KOPT-K1 (cell line): Measurements from ENCODE around the gene VAV1.

Experiments
- H3K27ac ChIP-seq: fragments of 200-600 bp; sonication (generic); 2 replicates; pipeline ENCODE4 v1.5.1; 2016; ENCODE audit warnings: antibody characterized with exemption, mild to moderate bottlenecking, low read depth, low read length; ENCODE audit not compliant: poor library complexity, severe bottlenecking
- H3K36me3 ChIP-seq: fragments of 200-600 bp; sonication (generic); 2 replicates; pipeline ENCODE4 v1.5.1; 2017; ENCODE audit warnings: antibody characterized with exemption, mild to moderate bottlenecking, low read length, moderate library complexity; ENCODE audit not compliant: insufficient read depth
- H3K9me3 ChIP-seq: fragments of 200-600 bp; sonication (generic); 2 replicates; pipeline ENCODE4 v1.5.1; 2017; ENCODE audit warnings: antibody characterized with exemption, low read length, mild to moderate bottlenecking; ENCODE audit not compliant: insufficient read depth, poor library complexity, severe bottlenecking

VAV1 gene

GRCh38 chr19:6733338-6734095, 39.0 kb upstream of the VAV1 start:
- H3K9me3 ChIP-seq: no peaks in the 10 kb centered on the region
- no peak overlapping the region for H3K27ac ChIP-seq
- peaks cover 14% of the 10 kb centered on the region; the same call in 1 of the 2 replicates for H3K36me3 ChIP-seq

GRCh38 chr19:6734096-6734696, 38.3 kb upstream of the VAV1 start:
- no peak overlapping the region for H3K27ac ChIP-seq
- peaks cover 14% of the 10 kb centered on the region; the same call in 1 of the 2 replicates for H3K36me3 ChIP-seq
- no peaks in the 10 kb centered on the region for H3K9me3 ChIP-seq

GRCh38 chr19:6735181-6735911, 37.2 kb upstream of the VAV1 start:
- Histone ChIP-seq H3K9me3 (no peaks in the 10 kb centered on the region), H3K36me3 (peaks cover 14% of the 10 kb centered on the region; the same call in 1 of the 2 replicates), H3K27ac (no peak overlapping the region)

- H3K9me3 ChIP-seq: no peaks in the 10 kb centered on the region
- peaks cover 14% of the 10 kb centered on the region; the same call in 1 of the 2 replicates for H3K36me3 ChIP-seq
- peak overlapping the region; percentile 88 for H3K27ac ChIP-seq
Measured at GRCh38 chr19:6736169-6736916, 36.2 kb upstream of the VAV1 start.

GRCh38 chr19:6736917-6737283, 35.6 kb upstream of the VAV1 start:
- Histone ChIP-seq H3K36me3 (peaks cover 14% of the 10 kb centered on the region; the same call in 1 of the 2 replicates), H3K9me3 (no peaks in the 10 kb centered on the region), H3K27ac (peak overlapping the region; percentile 88)

- peaks cover 10% of the 10 kb centered on the region; the same call in 1 of the 2 replicates for H3K36me3 ChIP-seq
- peak within 1 kb of the TSS; percentile 88 for H3K27ac ChIP-seq
- H3K9me3 ChIP-seq: no peaks in the 10 kb centered on the region
Measured at GRCh38 chr19:6737284-6737872, 35.1 kb upstream of the VAV1 start, which contains the start of gene GPR108. Gene GPR108, minus strand, starts transcription at chr19:6737580. Its CDS starts 4 bp downstream, at chr19:6737576.

GRCh38 chr19:6737873-6738786, 34.4 kb upstream of the VAV1 start:
- Histone ChIP-seq H3K36me3 (peaks cover 8% of the 10 kb centered on the region; the same call in 1 of the 2 replicates), H3K27ac (peak overlapping the region; percentile 65), H3K9me3 (no peaks in the 10 kb centered on the region)

- H3K36me3 ChIP-seq: peaks cover under 1% of the 10 kb centered on the region; the same call in 1 of the 2 replicates
- H3K9me3 ChIP-seq: no peaks in the 10 kb centered on the region
- peak overlapping the region; percentile 65 for H3K27ac ChIP-seq
Measured at GRCh38 chr19:6738787-6739389, 33.6 kb upstream of the VAV1 start.

GRCh38 chr19:6739390-6739882, 33.1 kb upstream of the VAV1 start, which contains the start of gene TRIP10:
Gene TRIP10, plus strand, starts transcription at chr19:6739680. Its CDS starts 82 bp downstream, at chr19:6739762.
- no peaks in the 10 kb centered on the region for H3K9me3 ChIP-seq
- peak within 1 kb of the TSS; percentile 65 for H3K27ac ChIP-seq
- H3K36me3 ChIP-seq: no peaks in the 10 kb centered on the region

GRCh38 chr19:6739883-6740588, 32.5 kb upstream of the VAV1 start:
- H3K36me3 ChIP-seq: no peaks in the 10 kb centered on the region
- H3K9me3 ChIP-seq: no peaks in the 10 kb centered on the region
- peak overlapping the region; percentile 39 for H3K27ac ChIP-seq

GRCh38 chr19:6740589-6741343, 31.7 kb upstream of the VAV1 start:
- no peaks in the 10 kb centered on the region for H3K9me3 ChIP-seq
- H3K36me3 ChIP-seq: no peaks in the 10 kb centered on the region
- H3K27ac ChIP-seq: no peak overlapping the region

GRCh38 chr19:6743066-6743465, 29.4 kb upstream of the VAV1 start:
- H3K27ac ChIP-seq: no peak overlapping the region
- H3K9me3 ChIP-seq: no peaks in the 10 kb centered on the region
- no peaks in the 10 kb centered on the region for H3K36me3 ChIP-seq
